DMS79 treated with DMSO at 0.1 percent for 48 hours (cell line): ENCODE results near the gene HECTD2.
"Not testable (repeated sequence)": the region's sequence is repeated elsewhere in the genome, so short reads cannot be mapped to it uniquely, and the experiment has no call there.

Experiments used
- DNase-seq: peaks from one replicate; lab custom pipeline; 2025; lab: John Stamatoyannopoulos, UW

HECTD2 gene

GRCh38 chr10:91409869-91410637, at the start of gene HECTD2:
Gene HECTD2, plus strand, starts transcription at chr10:91410344. Its CDS starts 95 bp downstream, at chr10:91410439.
- peak; percentile 53 for DNase-seq

- DNase-seq: no peak
Observed at GRCh38 chr10:91360461-91360860, 49.7 kb upstream of the HECTD2 start.

- not testable (repeated sequence) for DNase-seq
Observed at GRCh38 chr10:91365519-91365918, 44.6 kb upstream of the HECTD2 start.

- DNase-seq: no peak
Observed at GRCh38 chr10:91366704-91367103, 43.4 kb upstream of the HECTD2 start.

- DNase-seq: no peak
Observed at GRCh38 chr10:91367127-91367531, 43.0 kb upstream of the HECTD2 start.

GRCh38 chr10:91367558-91367957, 42.6 kb upstream of the HECTD2 start:
- no peak for DNase-seq

- DNase-seq: not testable (repeated sequence)
Observed at GRCh38 chr10:91369978-91370589, 40.1 kb upstream of the HECTD2 start.

- no peak for DNase-seq
Observed at GRCh38 chr10:91374052-91374451, 36.1 kb upstream of the HECTD2 start.

GRCh38 chr10:91378061-91378460, 32.1 kb upstream of the HECTD2 start:
- DNase-seq: no peak

GRCh38 chr10:91380873-91381256, 29.3 kb upstream of the HECTD2 start:
- DNase-seq: no peak

- no peak for DNase-seq
Observed at GRCh38 chr10:91381257-91381891, 28.8 kb upstream of the HECTD2 start.

- no peak for DNase-seq
Observed at GRCh38 chr10:91385306-91386085, 24.6 kb upstream of the HECTD2 start.

GRCh38 chr10:91389636-91390512, 20.3 kb upstream of the HECTD2 start:
- peak; percentile 52 for DNase-seq

- DNase-seq: not testable (repeated sequence)
Observed at GRCh38 chr10:91390513-91390825, 19.7 kb upstream of the HECTD2 start.

GRCh38 chr10:91391920-91392319, 18.2 kb upstream of the HECTD2 start:
- DNase-seq: peak; percentile 76

GRCh38 chr10:91406322-91406721, 3.8 kb upstream of the HECTD2 start:
- DNase-seq: no peak

- DNase-seq: peak; percentile 66
Observed at GRCh38 chr10:91409069-91409868, 875 bp upstream of the HECTD2 start.

- peak; percentile 8 for DNase-seq
Observed at GRCh38 chr10:91410638-91411371, 661 bp downstream of the HECTD2 start.

GRCh38 chr10:91411621-91412020, 1.5 kb downstream of the HECTD2 start:
- no peak for DNase-seq
